HL-60 (cell line): ENCODE measurements around the gene KCNH2.
A peak's percentile ranks its signal among the peaks of the same experiment; 100 is the strongest.

Experiments used
- DNase-seq, 2 experiments: peaks; one replicate each; pipeline ENCODE4 v3.0.0-alpha.2; 2010 to 2020; ENCODE audit warnings: low read depth in 1 of 2, low spot score in 1 of 2
- H3K27ac ChIP-seq: fragments of 250-450 bp; sonication (Bioruptor Pico); replicated peaks from 2 replicates; pipeline ENCODE4 v1.5.1; 2020; ENCODE audit warnings: mild to moderate bottlenecking, moderate library complexity
- H3K27me3 ChIP-seq: fragments of 250-450 bp; sonication (Bioruptor Pico); 2 replicates; pipeline ENCODE4 v1.5.1; 2021; ENCODE audit warnings: mild to moderate bottlenecking, moderate library complexity; ENCODE audit not compliant: insufficient read depth, poor library complexity, severe bottlenecking
- H3K4me3 ChIP-seq: replicated peaks from 2 replicates; pipeline ENCODE4 v1.5.1; 2011; ENCODE audit warnings: mild to moderate bottlenecking, control low read depth, low read length; ENCODE audit not compliant: insufficient read depth
- GABPA ChIP-seq: IDR thresholded peaks from 2 replicates; pipeline ENCODE4 v1.6.1; 2012; ENCODE audit warnings: low read depth
- POLR2AphosphoS5 ChIP-seq: IDR thresholded peaks from 2 replicates; pipeline ENCODE4 v1.6.1; 2012; ENCODE audit warnings: low read depth
- SPI1 ChIP-seq: IDR thresholded peaks from 2 replicates; pipeline ENCODE4 v1.6.1; 2012; ENCODE audit warnings: low read depth, mild to moderate bottlenecking, borderline replicate concordance
- TF ChIP-seq, protein P1 (sequence below): IDR thresholded peaks from one replicate; pipeline ENCODE4 v1.5.1; 2011; ENCODE audit warnings: low read length, control low read depth, inconsistent platforms; ENCODE audit not compliant: insufficient read depth
- TF ChIP-seq, protein P2 (sequence below): IDR thresholded peaks from 2 replicates; pipeline ENCODE4 v1.6.1; 2012; ENCODE audit warnings: low read depth; ENCODE audit not compliant: insufficient replicate concordance

The KCNH2 gene

DNA sequence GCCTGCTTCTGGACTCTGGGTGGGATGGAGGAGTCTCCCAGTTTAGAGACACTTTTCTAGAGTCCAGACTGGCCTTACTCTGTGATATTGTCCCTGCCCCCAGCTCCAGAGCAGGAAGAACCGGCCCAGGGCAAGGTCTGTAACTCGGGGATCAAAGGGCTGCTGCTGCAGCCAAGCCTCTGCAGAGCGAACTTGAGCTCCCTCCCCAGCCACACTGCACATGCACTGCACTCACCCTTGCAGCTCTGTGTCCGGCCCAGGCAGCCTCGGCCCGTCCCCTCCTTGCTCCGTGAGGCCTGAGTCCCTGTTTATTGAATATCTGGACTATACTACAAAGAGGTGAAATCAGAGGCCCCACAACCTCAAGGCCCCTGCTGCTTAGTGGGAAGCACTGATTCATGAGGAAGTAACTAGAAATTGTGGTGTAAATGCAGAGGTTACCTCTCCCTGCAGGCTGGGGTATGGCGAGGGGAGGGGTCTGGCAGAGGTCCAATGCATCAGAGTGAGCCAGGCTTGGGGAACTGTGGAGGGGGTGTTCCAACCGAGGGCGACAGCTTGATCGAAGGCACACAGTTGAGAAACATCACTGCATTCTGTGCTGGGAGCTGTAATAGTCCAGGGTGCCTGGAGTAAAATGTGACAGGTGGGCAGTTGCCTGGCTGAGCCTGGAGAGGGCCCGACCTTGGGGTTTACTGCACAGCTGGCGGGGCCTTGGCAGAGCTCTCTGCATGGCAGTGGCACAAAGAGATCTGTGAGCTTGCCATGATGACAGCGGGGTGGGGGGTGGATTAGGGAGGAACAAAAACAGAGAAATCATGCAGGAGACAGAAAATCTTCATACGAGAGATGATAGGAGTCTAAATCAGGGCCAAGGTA is 76.7 kb downstream of the KCNH2 start:
- Histone ChIP-seq H3K27me3 (peaks cover 9% of the 10 kb centered on the region), H3K27ac (no peak overlapping the region), H3K4me3 (no peak overlapping the region)
- no peak for DNase-seq
- TF ChIP-seq POLR2AphosphoS5 (no peak), SPI1 (no peak), GABPA (no peak)
- TF ChIP-seq, protein P1, sequence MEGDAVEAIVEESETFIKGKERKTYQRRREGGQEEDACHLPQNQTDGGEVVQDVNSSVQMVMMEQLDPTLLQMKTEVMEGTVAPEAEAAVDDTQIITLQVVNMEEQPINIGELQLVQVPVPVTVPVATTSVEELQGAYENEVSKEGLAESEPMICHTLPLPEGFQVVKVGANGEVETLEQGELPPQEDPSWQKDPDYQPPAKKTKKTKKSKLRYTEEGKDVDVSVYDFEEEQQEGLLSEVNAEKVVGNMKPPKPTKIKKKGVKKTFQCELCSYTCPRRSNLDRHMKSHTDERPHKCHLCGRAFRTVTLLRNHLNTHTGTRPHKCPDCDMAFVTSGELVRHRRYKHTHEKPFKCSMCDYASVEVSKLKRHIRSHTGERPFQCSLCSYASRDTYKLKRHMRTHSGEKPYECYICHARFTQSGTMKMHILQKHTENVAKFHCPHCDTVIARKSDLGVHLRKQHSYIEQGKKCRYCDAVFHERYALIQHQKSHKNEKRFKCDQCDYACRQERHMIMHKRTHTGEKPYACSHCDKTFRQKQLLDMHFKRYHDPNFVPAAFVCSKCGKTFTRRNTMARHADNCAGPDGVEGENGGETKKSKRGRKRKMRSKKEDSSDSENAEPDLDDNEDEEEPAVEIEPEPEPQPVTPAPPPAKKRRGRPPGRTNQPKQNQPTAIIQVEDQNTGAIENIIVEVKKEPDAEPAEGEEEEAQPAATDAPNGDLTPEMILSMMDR, result no peak
- TF ChIP-seq, protein P2, sequence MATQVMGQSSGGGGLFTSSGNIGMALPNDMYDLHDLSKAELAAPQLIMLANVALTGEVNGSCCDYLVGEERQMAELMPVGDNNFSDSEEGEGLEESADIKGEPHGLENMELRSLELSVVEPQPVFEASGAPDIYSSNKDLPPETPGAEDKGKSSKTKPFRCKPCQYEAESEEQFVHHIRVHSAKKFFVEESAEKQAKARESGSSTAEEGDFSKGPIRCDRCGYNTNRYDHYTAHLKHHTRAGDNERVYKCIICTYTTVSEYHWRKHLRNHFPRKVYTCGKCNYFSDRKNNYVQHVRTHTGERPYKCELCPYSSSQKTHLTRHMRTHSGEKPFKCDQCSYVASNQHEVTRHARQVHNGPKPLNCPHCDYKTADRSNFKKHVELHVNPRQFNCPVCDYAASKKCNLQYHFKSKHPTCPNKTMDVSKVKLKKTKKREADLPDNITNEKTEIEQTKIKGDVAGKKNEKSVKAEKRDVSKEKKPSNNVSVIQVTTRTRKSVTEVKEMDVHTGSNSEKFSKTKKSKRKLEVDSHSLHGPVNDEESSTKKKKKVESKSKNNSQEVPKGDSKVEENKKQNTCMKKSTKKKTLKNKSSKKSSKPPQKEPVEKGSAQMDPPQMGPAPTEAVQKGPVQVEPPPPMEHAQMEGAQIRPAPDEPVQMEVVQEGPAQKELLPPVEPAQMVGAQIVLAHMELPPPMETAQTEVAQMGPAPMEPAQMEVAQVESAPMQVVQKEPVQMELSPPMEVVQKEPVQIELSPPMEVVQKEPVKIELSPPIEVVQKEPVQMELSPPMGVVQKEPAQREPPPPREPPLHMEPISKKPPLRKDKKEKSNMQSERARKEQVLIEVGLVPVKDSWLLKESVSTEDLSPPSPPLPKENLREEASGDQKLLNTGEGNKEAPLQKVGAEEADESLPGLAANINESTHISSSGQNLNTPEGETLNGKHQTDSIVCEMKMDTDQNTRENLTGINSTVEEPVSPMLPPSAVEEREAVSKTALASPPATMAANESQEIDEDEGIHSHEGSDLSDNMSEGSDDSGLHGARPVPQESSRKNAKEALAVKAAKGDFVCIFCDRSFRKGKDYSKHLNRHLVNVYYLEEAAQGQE, result no peak

DNA sequence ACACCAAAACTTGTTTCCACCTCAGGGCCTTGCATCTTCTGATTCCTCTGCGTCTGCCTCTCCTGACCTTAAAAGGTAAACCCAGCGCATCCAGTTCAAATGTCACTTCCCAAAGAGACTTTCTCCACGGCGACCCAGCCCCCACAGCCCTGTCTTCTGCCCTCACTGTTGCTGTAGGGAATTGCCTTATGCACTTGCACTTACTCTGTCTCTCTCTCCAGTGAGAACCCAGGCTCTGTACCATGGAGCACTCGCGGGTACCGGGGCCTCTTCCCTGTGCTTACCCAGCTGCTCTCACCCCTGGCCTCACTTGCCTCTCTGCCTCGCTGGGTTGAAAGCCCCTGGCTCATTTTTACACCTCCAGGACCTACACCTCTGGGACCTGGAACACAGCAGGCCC is 77.4 kb downstream of the KCNH2 start:
- DNase-seq, result no peak
- H3K27ac ChIP-seq, result no peak overlapping the region
- H3K27me3 ChIP-seq, result peaks cover 9% of the 10 kb centered on the region
- no peak for TF ChIP-seq GABPA
- no peak for TF ChIP-seq POLR2AphosphoS5
- TF ChIP-seq, protein P1, result no peak
- no peak for TF ChIP-seq SPI1
- TF ChIP-seq, protein P2, result no peak
- H3K4me3 ChIP-seq, result no peak overlapping the region

DNA sequence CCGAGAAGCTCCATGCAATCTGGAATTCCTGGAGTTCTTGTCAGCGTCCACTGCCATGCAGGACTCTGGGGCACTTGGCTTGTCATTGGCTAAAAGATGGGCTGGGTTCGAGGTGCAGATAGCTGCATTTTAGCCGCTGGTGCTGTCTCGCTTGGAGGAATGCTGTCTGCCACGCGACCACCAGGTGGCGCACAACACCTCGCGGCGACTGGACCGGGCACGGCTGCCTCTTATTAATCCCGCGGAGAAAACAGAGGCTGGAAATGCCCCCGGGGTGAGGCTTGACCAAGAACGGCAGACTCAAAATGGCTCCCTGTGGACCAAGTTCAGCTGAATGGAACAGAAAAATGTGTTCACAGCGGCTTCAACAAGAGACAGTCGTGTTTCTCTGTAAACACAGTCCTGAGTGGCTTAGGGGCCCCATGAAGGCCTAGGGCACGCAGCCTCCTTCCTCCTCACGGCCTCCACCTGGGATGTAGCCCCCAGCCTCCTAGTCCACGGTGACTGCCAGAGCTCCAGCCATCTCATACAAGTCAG is 79.6 kb downstream of the KCNH2 start:
- no peak for TF ChIP-seq SPI1
- TF ChIP-seq, protein P1, result peak; percentile 82
- TF ChIP-seq GABPA, result no peak
- peak; percentile 26 to 66 for DNase-seq
- Histone ChIP-seq H3K27me3 (peaks cover 8% of the 10 kb centered on the region), H3K4me3 (no peak overlapping the region), H3K27ac (no peak overlapping the region)
